Urothelium cell line (cell line): ENCODE measurements around the gene PPP2R2C.

ENCODE experiments used
- DNase-seq: peaks from one replicate; pipeline ENCODE4 v3.0.0; 2011; ENCODE audit warnings: low spot score, mixed read lengths
- FAIRE-seq: peaks from 2 replicates; lab custom pipeline; 2011; peaks lifted over from hg19 to GRCh38; lab: Jason Lieb, UNC

The PPP2R2C gene

GRCh38 chr4:6333301-6334202 is 138.9 kb downstream of the PPP2R2C start:
- DNase-seq, result peak; percentile 41
- no peak for FAIRE-seq

DNA sequence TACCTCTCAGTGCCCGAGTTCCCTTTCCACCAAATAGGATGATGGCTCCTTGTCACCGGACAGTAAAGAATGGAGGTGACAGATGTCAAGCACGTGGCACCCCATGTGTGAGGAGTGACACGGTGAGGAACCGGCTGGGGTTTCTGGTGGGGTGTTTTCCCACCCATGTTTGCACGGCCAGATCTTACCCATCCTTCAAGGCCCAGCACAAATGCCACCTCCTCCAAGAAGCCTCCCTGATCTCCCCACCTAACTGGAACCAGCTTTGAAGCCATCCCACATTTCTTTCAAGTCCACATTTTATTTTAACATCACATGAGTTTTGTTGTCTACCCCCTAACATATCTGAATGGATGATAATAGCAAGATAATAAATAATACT is 139.8 kb downstream of the PPP2R2C start:
- FAIRE-seq, result no peak
- DNase-seq, result no peak

DNA sequence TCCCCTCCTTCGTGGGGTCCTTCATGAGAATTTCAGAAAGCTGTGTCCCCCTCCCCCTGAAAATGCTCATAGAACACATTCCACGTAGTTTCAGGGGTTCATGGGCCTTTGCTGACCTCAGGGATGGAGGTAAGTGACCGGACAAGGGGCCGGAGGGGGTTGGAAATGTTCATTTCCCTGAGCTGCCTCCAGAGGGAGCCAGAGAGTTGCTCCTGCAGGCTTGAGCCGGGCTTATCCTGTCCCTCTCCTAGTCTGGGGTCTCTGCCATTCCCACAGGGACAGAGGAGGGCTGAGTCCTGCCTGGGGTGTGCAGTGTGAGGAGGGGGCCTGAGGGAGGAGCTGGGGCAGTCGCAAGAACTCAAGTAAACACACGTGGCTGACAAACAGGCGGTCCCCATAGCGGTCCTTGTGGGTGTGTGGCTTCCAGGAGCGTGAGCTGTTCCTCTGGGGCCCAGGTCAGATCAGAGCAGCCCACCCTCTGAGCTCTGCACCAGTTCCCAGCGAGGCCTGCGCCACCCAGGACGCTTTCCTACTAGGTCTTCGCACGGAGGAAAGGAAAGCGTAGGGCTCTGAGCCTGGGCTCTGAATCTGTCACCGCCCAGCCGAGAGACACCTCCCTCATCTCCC is 140.3 kb downstream of the PPP2R2C start:
- FAIRE-seq (no peak), DNase-seq (peak; percentile 37)

DNA sequence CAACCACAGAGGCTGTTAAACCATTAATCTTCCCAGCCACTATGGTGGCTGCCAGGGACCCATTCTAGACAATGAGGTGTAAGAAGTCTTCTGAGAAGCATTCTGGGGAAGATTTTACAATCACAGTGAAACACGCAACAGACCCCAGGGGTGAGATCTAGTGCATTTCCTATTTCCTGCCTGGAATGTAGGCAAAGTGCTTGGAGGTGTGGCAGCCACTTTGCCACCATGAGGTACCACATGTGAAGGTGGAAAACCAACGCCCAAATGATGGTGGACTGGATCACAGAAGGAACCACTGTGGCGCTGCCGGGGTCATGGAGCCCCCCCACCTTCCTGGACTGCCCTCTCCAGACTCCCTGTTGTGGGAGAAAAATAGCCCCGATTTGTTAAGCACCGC is 140.9 kb downstream of the PPP2R2C start:
- FAIRE-seq (no peak), DNase-seq (no peak)

DNA sequence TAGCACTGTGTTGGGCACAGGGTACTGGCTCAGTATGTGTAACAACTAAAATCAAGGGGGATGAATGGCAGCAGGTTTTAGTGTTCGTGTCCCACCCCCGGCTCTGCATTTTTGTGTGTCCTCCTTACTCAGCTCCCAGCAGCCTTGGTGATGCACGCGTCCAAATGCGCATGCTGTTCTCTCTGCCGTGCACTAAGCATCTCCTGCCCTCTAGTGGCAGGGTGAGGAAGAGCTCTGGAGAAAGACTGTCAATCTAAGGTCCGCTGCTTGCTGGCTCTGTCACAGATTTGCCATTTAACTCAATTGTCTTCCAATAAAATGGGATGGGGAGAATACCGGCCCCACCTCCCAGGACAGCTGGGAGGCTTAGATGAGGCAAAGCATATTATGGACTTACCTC is 141.4 kb downstream of the PPP2R2C start:
- peak; percentile 41 for DNase-seq
- no peak for FAIRE-seq

DNA sequence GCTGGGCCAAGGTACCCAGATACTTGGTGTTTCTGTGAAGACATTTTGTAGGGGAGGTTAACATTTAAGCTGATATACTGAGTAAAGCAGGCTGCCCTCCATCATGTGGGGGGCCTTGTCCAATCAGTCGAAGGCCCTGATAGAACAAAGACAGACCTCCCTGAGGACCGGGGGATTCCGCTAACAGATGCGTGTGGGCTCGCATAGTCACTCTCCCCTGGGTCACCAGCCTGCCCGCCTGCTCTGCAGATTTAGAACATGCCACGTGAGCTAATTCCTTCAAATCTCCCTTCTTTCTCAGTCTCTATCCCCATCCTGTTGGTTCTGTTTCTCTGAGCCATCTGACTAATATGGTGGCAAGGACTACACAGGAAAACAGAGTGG is 142.0 kb downstream of the PPP2R2C start:
- no peak for FAIRE-seq
- DNase-seq, result no peak

- FAIRE-seq, result no peak
Measured at GRCh38 chr4:6329478-6330383, 142.7 kb downstream of the PPP2R2C start.

GRCh38 chr4:6328526-6328925 is 143.9 kb downstream of the PPP2R2C start:
- no peak for FAIRE-seq
- DNase-seq, result no peak

More at GRCh38 chr4:6329478-6330383, 142.7 kb downstream of the PPP2R2C start:
- no peak for DNase-seq

- DNase-seq (peak; percentile 74), FAIRE-seq (no peak)
Measured at GRCh38 chr4:6327220-6327917, 145.0 kb downstream of the PPP2R2C start.

DNA sequence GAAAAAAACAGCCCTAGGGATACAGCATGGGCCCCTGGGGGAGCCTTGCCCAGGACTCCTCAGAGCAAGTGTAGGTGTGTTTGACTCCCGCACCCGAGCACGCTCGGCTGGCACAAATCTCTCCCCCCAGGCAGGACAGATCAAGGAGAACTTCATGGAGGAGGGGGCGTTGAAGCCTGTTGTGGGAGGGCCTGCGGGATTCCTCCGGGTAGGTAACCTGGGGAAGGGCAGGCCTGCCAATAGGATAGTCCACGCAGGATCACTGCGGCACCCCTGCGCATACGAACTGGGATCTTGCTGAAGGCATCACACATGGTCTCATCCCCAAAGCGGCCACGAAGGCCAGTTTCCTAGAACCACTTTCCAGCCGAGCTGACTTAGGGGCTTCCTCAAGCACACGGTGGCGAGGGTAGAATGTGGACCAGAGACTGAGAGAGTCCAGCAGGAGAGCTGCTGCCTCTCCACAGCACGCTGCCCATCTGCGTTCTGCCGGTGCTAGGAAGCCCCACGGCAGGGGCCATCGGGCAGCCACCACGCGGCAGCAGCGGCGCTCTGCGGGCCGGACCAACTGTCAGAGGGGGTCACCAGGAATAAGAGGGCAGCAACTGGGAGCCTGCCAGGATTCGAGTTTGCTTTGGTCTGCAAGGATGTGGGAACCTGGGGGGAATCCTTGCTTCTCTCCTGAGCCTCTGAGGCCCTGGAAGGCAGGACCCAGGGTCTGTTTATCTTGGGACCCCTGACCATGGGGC is 145.9 kb downstream of the PPP2R2C start:
- no peak for FAIRE-seq
- DNase-seq, result no peak

DNA sequence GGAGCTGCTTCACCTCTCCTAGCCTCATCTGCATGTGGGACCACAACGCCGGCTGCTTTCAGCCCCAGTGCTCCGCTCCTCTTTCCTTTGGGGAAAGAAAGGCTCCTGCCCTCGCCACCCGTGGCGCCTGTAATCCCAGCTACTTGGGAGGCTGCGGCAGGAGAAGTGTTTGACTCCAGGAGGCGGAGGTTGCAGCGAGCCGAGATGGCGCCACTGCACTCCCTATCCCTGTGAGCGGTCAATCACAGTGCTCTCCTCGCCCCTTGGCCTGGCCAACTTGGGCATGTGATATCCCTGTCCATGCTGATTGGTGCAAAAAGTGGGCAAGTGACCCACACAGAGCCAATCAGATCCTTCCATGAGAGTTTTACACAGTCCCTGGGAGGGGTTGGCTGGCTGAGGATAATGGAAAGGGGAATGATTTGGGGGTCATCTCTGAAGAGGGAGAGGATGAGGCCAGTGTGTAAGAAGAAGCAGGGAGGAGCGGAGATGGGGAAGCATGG is 146.6 kb downstream of the PPP2R2C start:
- DNase-seq (no peak), FAIRE-seq (no peak)

- peak; percentile 40 for DNase-seq
- FAIRE-seq, result no peak
Measured at GRCh38 chr4:6324999-6325787, 147.2 kb downstream of the PPP2R2C start.

DNA sequence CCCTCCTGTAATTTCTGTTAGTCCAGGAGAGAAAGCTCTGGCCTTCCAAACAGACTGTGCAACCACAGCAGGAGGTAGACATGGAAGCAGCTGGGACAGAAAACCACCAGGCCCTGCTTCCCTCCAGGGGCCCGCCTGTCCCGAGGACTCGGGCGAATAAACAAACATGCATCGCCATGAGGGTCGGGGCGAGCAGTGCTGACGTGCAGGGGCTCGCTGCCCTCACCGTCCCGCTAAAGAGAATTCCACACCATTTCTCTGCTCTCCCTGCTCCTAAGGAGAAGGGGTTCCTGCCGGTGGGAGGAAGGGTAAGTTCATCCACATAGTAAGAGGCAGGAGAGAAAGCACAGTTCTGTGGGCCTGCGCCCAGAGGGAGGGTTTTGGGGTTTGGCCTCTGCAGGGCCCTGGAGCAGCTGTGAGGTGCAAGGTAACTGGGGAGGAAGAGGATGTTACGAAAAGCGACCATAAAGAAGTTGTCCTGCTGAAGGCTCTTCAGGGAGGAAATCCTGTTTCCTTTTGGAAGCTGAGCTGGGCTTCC is 147.9 kb downstream of the PPP2R2C start:
- DNase-seq (no peak), FAIRE-seq (no peak)

- DNase-seq (no peak), FAIRE-seq (no peak)
Measured at GRCh38 chr4:6322761-6323566, 149.4 kb downstream of the PPP2R2C start.

- FAIRE-seq, result no peak
- DNase-seq, result no peak
Measured at GRCh38 chr4:6322067-6322760, 150.2 kb downstream of the PPP2R2C start.

DNA sequence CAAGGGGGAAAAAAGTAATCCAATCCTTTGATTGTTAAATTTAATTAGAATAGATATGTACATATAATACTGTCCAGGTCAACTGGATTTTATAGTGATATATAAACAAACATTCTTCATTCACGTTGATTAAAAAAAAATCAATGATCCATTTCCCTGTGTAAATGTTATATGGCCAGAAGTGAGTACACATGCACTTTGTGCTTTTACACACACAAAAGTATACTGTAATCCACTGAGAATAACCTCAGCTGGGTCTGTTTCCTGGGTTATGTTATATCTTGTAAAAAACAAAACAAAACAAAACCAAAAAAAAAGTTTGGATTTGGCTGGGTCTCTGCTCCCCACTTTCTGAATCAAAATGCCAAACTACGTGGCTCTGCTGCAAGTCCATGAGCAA is 151.1 kb downstream of the PPP2R2C start:
- FAIRE-seq (no peak), DNase-seq (no peak)

GRCh38 chr4:6320663-6321062 is 151.8 kb downstream of the PPP2R2C start:
- FAIRE-seq, result no peak
- DNase-seq, result no peak
